Stimulated activated naive B cell treated with anti-CD40 and anti-IgM and Interleukin-4, amounts not matched to agents 10 μg/mL and 1 μg/mL and 100 μg/mL, for 72 hours (primary cell): ENCODE results near the gene IQCF2.
"Not testable (repeated sequence)": the region's sequence is repeated elsewhere in the genome, so short reads cannot be mapped to it uniquely, and the experiment has no call there.

Source experiments
- ATAC-seq, 2 donors: fragments of 150-1000 bp; cut with Tn5 transposase; replicated peaks; 2 replicates each; pipeline ENCODE4 v1.10.0; 2021; ENCODE audit warnings: moderate library complexity in 1 of 2
- DNase-seq: peaks from one replicate; pipeline ENCODE4 v3.0.0; 2021
- H3K27ac Mint-ChIP-seq: one replicate; pipeline ENCODE4 v1.8.0; 2022; ENCODE audit warnings: mild to moderate bottlenecking, mixed read lengths
- H3K27me3 Mint-ChIP-seq, 2 donors: one replicate each; pipeline ENCODE4 v1.8.0; 2022; ENCODE audit warnings: mixed read lengths in 2 of 2
- H3K36me3 Mint-ChIP-seq, 2 donors: one replicate each; pipeline ENCODE4 v1.8.0; 2022; ENCODE audit warnings: mixed read lengths in 2 of 2, mild to moderate bottlenecking in 1 of 2
- H3K4me1 Mint-ChIP-seq, 2 donors: one replicate each; pipeline ENCODE4 v1.8.0; 2022; ENCODE audit warnings: mixed read lengths in 2 of 2, mild to moderate bottlenecking in 1 of 2
- H3K4me3 Mint-ChIP-seq, 2 donors: one replicate each; pipeline ENCODE4 v1.8.0; 2022; ENCODE audit warnings: mild to moderate bottlenecking in 2 of 2, mixed read lengths in 2 of 2, moderate library complexity in 1 of 2
- H3K9me3 Mint-ChIP-seq, 2 donors: one replicate each; pipeline ENCODE4 v1.8.0; 2022; ENCODE audit warnings: mixed read lengths in 2 of 2, mild to moderate bottlenecking in 1 of 2

Gene IQCF2

DNA sequence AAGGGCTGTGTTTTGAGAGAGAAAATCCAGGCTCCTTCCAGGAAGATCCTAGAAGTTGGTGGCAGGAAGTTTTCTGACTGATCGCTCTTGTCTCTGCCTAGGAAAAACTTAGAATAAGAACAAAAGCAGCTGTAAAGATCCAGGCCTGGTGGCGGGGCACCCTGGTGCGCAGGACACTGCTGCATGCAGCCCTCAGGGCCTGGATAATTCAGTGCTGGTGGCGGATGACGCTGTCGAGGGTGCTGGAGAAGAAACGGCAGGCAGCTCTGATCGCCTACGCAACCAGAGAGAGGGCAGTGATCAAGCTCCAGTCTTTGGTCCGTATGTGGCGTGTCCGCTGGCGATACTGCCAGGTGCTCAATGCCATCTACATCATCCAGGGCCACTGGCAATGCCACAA is 1.5 kb downstream of the IQCF2 start:
- ATAC-seq (no peak), DNase-seq (no peak)
- no peaks in the 10 kb centered on the region for H3K9me3 Mint-ChIP-seq
- H3K27me3 Mint-ChIP-seq = peaks cover 18 to 19% of the 10 kb centered on the region in 2 donors
- no peak overlapping the region for H3K27ac Mint-ChIP-seq
- peaks cover 11 to 14% of the 10 kb centered on the region in 2 donors for H3K4me1 Mint-ChIP-seq
- no peak overlapping the region for H3K4me3 Mint-ChIP-seq
- no peaks in the 10 kb centered on the region for H3K36me3 Mint-ChIP-seq

DNA sequence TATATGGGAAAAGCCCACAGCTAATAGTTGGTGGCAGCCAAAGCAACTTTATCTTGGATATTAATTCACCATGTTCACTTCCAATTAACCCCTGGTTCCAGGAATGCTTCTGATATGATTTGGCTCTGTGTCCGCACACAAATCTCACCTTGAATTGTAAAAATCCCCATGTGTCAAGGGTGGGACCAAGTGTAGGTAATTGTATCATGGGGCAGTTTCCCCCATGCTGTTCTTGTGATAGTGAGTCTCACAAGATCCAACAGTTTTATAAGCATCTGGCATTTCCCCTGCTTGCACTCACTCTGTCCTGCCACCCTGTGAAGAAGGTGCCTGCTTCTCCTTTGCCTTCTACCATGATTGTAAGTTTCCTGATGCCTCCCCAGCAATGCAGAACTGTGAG is 7.5 kb downstream of the IQCF2 start:
- not testable (repeated sequence) for H3K4me3 Mint-ChIP-seq, H3K36me3 Mint-ChIP-seq, H3K4me1 Mint-ChIP-seq, DNase-seq, ATAC-seq, H3K27ac Mint-ChIP-seq, H3K9me3 Mint-ChIP-seq
- peaks cover 28 to 36% of the 10 kb centered on the region in 2 donors for H3K27me3 Mint-ChIP-seq

DNA sequence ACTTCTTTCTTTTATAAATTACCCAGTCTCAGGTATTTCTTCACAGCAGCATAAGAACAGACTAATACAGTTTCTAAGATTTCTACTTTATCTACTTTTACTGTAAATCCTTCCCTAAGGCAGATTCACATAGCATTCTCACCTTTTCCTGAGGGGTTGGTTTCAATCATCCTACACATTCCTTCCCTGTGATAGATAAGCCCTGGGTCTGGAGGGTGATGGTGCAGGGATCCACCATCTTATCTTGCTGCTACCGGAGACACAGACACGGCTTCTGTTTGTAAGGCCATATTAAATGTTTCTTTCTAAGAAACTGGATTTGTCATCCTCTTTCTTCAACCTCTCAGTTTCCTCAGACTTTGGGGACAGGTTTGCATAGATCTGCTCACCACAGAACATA is 7.9 kb downstream of the IQCF2 start:
- peaks cover 30 to 36% of the 10 kb centered on the region in 2 donors for H3K27me3 Mint-ChIP-seq
- DNase-seq (no peak), ATAC-seq (no peak)
- no peak overlapping the region for H3K4me3 Mint-ChIP-seq
- H3K9me3 Mint-ChIP-seq = no peaks in the 10 kb centered on the region
- no peaks in the 10 kb centered on the region for H3K4me1 Mint-ChIP-seq
- no peak overlapping the region for H3K27ac Mint-ChIP-seq
- H3K36me3 Mint-ChIP-seq = no peaks in the 10 kb centered on the region

DNA sequence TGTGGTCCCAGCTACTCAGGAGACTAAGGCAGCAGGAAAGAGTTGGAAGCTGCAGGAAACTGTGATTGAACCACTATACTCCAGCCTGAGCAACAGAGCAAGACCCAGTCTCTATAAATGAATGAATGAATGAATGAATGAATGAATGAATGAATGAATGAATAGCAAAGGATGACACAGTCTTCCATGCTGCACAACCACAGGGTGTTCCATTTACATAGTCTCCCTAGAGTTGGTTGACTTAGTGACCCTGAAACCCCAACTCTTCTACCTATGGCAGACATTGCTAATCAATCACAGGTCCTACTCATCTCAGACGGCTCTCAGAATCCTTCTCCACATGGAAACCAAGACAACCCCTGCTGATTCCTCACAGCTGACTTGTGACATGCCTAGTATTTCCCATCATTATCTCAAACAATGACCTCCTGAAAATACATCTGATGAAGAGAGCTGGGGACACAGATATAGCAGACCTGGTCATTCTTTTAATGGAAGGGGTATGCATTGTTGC is 11.9 kb downstream of the IQCF2 start:
- Mint-ChIP-seq H3K27ac (no peak overlapping the region), H3K27me3 (peaks cover 30 to 43% of the 10 kb centered on the region in 2 donors), H3K36me3 (no peaks in the 10 kb centered on the region), H3K4me3 (no peak overlapping the region), H3K9me3 (no peaks in the 10 kb centered on the region), H3K4me1 (no peaks in the 10 kb centered on the region)
- DNase-seq (no peak), ATAC-seq (no peak)

DNA sequence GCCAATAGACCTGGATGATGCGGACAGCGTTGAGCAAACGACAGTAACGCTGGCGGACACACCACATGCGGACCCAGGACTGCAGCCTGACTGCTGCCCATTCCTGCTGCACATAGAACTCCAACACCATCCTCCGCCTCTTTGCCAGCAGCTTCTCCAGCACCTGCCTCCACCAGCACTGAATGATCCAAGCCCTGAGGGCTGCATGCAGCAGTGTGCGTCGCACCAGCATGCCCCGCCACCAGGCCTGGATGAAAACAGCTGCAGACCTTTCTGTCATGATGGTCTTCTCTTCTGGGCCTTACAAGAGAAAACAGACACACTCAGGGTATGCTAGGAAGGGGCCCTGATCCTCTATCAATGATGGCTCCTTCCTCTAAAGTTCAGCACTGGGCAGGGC is 12.5 kb downstream of the IQCF2 start:
- H3K9me3 Mint-ChIP-seq = no peaks in the 10 kb centered on the region
- ATAC-seq (no peak), DNase-seq (no peak)
- H3K4me1 Mint-ChIP-seq = no peaks in the 10 kb centered on the region
- no peak overlapping the region for H3K27ac Mint-ChIP-seq
- no peaks in the 10 kb centered on the region for H3K36me3 Mint-ChIP-seq
- H3K27me3 Mint-ChIP-seq = peaks cover 31 to 43% of the 10 kb centered on the region in 2 donors
- no peak overlapping the region for H3K4me3 Mint-ChIP-seq

DNA sequence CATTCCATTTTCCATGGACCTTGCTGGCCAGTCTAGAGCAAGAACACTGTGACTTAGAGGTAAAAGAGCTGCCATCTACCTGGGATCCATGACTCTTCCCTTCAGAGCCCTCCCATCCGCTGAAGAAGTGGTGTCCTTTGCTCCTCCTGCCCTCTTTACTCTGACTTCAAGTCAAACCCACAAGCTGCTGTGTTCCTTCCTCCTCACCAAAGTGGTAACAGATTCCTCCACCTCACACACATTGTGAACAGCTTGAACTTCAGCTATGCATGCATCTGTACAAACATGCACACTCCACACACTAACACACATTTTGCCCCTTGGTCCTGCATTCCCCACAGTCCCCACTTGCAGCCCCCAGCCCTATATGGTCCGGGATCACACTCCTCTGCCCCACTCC is 13.0 kb downstream of the IQCF2 start:
- ATAC-seq = no peak
- H3K27ac Mint-ChIP-seq = no peak overlapping the region
- no peaks in the 10 kb centered on the region for H3K9me3 Mint-ChIP-seq
- no peak for DNase-seq
- H3K27me3 Mint-ChIP-seq = peaks cover 29 to 40% of the 10 kb centered on the region in 2 donors
- no peaks in the 10 kb centered on the region for H3K4me1 Mint-ChIP-seq
- no peak overlapping the region for H3K4me3 Mint-ChIP-seq
- no peaks in the 10 kb centered on the region for H3K36me3 Mint-ChIP-seq

DNA sequence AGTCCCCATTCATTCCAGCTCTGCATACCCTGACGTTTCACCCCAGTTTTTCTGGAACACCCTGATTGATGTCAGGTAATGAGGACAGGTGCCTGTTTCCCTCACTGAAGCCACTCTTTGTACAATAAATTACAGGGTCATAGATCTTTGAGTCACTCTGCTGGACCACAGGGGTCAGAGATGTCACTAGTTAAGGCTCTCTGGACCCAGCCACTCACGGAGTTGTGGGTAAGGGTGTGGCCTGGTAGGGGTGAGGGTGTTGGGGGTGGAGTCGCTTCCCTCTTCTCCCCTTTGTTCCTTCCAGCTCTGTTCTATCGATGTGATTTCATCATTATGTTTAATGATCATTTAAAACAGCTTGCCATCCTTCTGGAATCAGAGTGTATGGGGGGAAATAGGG is 13.5 kb downstream of the IQCF2 start:
- H3K4me3 Mint-ChIP-seq = no peak overlapping the region
- no peaks in the 10 kb centered on the region for H3K9me3 Mint-ChIP-seq
- H3K27me3 Mint-ChIP-seq = peaks cover 30 to 35% of the 10 kb centered on the region in 2 donors
- H3K27ac Mint-ChIP-seq = no peak overlapping the region
- no peak for ATAC-seq
- no peaks in the 10 kb centered on the region for H3K36me3 Mint-ChIP-seq
- H3K4me1 Mint-ChIP-seq = no peaks in the 10 kb centered on the region
- DNase-seq = no peak

DNA sequence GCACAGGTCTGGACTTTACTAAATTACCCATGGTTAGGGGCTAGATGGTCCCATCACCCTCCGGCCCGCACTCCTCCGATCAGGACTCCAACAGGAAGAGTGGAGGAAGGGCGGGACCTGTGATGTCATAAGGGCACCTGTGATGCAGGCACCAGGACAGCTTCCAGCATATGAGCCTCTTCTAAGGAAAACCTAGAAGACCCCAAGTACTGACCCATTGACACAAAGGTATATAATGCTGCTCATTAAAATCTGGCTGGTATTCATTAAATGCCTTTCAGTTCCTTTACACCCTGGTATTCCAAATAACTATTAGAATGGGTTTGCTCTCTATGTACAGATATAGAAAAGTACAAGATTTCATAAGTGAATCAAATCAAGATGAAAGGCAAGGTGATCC is 14.1 kb downstream of the IQCF2 start, which contains the start of gene IQCF5:
Gene IQCF5 (minus strand): TSS at position 101 of the 400 bp plus-strand sequence. CDS start 70 bp downstream, at position 31.
- ATAC-seq = no peak
- Mint-ChIP-seq H3K4me1 (no peaks in the 10 kb centered on the region), H3K27me3 (peaks cover 34 to 38% of the 10 kb centered on the region in 2 donors), H3K27ac (no peak within 1 kb of the TSS), H3K4me3 (no peak within 1 kb of the TSS), H3K36me3 (no peaks in the 10 kb centered on the region), H3K9me3 (peaks cover 0 to 2% of the 10 kb centered on the region in 2 donors)
- no peak for DNase-seq

DNA sequence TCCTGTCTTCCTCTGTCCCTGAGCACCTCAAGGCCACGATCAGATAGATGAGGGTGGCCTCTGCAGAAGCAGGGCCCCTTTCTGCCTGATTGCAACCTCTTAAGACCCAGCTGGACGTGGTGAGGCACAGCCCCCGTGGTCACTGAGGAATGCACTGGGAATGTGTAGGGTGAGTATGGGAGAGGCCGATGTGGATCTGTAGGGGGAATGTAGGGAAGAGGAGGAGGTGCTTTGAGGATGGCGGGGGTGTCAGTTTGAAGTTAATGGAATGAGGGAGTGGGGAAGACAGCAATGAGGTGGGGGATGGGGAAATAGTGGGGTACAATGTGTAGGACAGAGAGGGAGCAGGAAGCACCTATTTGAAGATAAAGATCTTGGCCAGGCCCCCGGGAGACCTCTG is 14.8 kb downstream of the IQCF2 start:
- Mint-ChIP-seq H3K4me3 (no peak overlapping the region), H3K4me1 (no peaks in the 10 kb centered on the region), H3K36me3 (no peaks in the 10 kb centered on the region), H3K27me3 (peaks cover 29 to 35% of the 10 kb centered on the region in 2 donors), H3K27ac (no peak overlapping the region), H3K9me3 (peaks cover 0 to 2% of the 10 kb centered on the region in 2 donors)
- no peak for ATAC-seq
- no peak for DNase-seq

DNA sequence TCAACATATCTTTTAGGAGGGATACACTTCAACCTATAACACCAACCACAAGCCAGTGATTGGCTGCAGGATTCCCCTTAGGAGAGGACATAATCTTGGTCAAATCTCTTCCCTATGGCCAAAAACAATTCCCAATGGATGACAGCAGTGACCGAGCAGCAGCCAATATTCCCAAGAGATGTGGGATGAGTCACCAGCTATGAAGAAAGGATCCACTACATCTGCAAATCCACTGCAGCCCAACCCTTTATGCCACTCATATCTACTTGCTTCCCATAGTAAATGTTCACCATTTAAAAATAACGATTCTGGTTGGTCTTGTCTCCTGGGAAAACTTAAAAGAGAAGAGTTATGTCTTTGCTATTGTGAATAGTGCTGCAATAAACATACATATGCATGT is 18.5 kb downstream of the IQCF2 start:
- H3K4me1 Mint-ChIP-seq = no peaks in the 10 kb centered on the region
- no peak overlapping the region for H3K27ac Mint-ChIP-seq
- ATAC-seq (no peak), DNase-seq (no peak)
- peaks cover 29 to 53% of the 10 kb centered on the region in 2 donors for H3K27me3 Mint-ChIP-seq
- no peak overlapping the region for H3K4me3 Mint-ChIP-seq
- H3K9me3 Mint-ChIP-seq = peaks cover 0 to 2% of the 10 kb centered on the region in 2 donors
- H3K36me3 Mint-ChIP-seq = no peaks in the 10 kb centered on the region

DNA sequence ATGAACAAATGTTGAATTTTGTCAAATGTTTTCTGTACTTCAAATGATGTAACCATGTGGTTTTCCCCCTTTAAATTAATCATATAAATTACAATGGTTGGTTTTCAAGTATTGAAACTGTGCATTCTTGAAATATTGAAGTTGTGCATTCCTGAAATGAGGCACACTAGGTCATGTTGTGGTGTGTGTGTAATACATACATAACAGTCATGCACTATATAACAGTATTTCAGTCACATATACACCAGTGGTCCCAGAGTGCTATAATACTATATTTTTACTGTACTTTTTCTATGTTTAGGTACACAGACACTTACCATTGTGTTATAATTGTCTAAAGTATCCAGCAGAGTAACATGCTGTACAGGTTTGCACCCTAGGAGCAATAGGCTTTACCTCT is 25.0 kb downstream of the IQCF2 start:
- H3K4me3 Mint-ChIP-seq = no peak overlapping the region

DNA sequence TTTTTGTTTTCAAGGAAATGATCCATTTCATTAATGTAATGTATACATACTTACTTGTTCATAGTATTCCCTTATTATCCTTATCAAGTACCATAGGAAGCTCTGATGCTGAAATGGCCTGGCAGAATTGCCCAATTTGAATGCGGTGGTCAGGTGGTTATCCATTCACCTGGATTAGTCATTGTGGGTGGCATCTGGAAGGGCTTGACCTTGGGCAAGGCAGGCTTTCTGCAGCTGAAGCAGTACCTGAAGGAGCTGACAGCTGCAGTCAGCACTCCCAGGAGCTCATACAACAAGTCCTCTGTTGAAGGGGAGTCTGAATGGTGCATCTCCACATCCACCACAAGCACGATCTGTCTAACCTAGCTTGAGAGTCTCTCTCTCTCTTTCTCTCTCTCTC is 26.2 kb downstream of the IQCF2 start:
- no peak for DNase-seq
- no peak overlapping the region for H3K27ac Mint-ChIP-seq
- H3K36me3 Mint-ChIP-seq = no peaks in the 10 kb centered on the region
- no peak overlapping the region for H3K4me3 Mint-ChIP-seq
- H3K9me3 Mint-ChIP-seq = no peaks in the 10 kb centered on the region
- peaks cover 28 to 41% of the 10 kb centered on the region in 2 donors for H3K27me3 Mint-ChIP-seq
- H3K4me1 Mint-ChIP-seq = no peaks in the 10 kb centered on the region
- ATAC-seq = no peak

More for the DNA sequence above, 25.0 kb downstream of the IQCF2 start:
- Mint-ChIP-seq H3K27ac (no peak overlapping the region), H3K9me3 (no peaks in the 10 kb centered on the region), H3K27me3 (peaks cover 23 to 35% of the 10 kb centered on the region in 2 donors), H3K36me3 (no peaks in the 10 kb centered on the region), H3K4me1 (no peaks in the 10 kb centered on the region)
- ATAC-seq (no peak), DNase-seq (no peak)

DNA sequence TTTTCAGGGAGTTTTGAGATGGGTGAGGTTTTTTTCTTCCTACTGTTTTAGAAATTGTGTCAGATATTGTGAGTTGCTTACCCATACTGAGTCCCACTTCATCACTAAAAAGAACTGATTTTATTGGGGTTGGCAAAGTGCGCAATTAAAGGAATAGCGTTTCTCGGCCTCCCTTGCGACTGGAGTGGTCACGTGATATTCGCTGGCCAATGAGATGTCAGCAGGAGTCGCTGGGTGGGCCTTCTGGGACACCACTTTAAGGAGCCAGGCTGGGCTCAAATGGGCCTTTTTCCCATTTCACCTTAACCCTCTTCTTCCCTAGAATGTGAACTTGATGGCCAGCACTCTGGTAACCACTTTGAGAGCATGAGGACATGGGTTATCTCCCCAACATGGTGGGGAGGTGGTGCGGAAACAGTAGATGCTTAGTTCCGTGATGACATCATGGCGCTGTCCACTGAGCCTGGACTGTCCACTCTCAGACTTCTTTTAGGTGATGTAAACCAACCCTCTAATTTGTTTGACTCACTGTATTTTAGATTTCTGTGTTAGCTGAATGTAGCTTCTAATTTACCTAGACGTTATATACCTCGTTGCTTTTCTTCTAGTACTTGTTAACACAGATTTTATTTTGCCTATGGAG is 27.2 kb downstream of the IQCF2 start:
- H3K4me1 Mint-ChIP-seq = no peaks in the 10 kb centered on the region
- no peaks in the 10 kb centered on the region for H3K36me3 Mint-ChIP-seq
- H3K4me3 Mint-ChIP-seq = no peak overlapping the region
- DNase-seq = no peak
- no peak overlapping the region for H3K27ac Mint-ChIP-seq
- H3K9me3 Mint-ChIP-seq = no peaks in the 10 kb centered on the region
- ATAC-seq = no peak
- peaks cover 32 to 45% of the 10 kb centered on the region in 2 donors for H3K27me3 Mint-ChIP-seq

DNA sequence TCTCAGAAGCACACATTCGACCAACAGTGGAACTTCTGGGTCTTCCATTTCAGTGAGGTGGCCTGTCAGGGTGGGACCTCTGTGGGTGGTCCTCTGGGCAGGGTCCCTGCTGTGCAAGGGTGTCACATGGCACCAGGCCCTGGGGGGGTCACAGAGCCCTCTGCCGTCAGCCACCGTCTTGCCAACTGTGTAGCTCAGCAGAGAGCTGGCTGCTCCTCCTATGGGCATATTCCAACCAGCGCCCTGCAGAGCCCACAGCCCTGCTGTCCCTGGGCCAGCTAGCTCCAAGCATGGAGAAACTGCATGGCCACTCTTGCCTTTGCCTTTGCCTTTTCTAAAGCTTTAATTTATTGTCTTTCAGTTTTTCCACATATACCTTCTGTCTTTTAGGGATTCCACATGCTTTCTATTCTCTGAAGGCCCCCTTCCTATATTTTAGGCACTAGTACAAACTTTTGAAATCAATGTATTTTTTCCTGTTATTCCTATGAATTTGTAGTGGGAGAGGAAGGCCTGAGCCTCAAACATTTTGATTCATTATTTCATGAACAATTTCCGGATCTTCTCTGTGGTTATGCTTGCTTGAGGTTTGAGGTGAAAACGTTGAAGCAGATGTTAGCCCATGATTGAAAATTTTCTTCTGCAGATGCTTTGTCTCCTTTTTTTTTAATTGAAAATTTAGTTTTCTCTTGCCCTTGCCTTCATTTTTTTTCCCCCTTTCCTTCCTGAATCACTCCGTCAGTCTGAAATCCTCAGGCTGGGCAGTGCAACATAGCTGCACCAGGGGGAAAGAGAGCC is 30.0 kb downstream of the IQCF2 start:
- Mint-ChIP-seq H3K4me3 (no peak overlapping the region), H3K27ac (no peak overlapping the region), H3K36me3 (no peaks in the 10 kb centered on the region), H3K9me3 (no peaks in the 10 kb centered on the region), H3K27me3 (peaks cover 33 to 37% of the 10 kb centered on the region in 2 donors), H3K4me1 (no peaks in the 10 kb centered on the region)
- DNase-seq (no peak), ATAC-seq (no peak)

DNA sequence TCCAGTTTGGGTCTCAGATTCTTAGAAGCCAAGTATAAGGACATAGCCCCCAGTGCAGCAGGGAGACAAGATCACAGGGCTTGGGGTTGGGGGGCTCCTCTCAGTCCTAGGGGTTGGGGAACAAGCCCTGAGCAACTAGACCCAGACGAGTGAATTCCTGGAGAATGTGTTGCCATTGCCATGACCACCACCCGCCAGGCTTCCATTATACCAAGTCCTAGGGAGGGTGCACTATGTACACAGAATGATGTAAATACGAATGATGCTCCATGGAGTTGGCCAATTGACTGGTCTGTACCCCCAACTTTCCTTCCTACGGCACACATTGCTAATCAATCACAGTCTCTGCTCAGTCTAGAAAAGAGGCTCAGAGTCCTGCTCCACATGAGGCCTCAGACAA is 33.0 kb downstream of the IQCF2 start:
- no peak overlapping the region for H3K27ac Mint-ChIP-seq
- no peaks in the 10 kb centered on the region for H3K4me1 Mint-ChIP-seq
- H3K9me3 Mint-ChIP-seq = no peaks in the 10 kb centered on the region
- no peaks in the 10 kb centered on the region for H3K36me3 Mint-ChIP-seq
- no peak for ATAC-seq
- no peak overlapping the region for H3K4me3 Mint-ChIP-seq
- H3K27me3 Mint-ChIP-seq = peaks cover 46 to 52% of the 10 kb centered on the region in 2 donors
- no peak for DNase-seq
